HTERT RPE-1 (cell line): Measurements from ENCODE around the gene CTPS1.

ENCODE experiments used
- in situ Hi-C: fragments of 300-500 bp; cut with MboI; formaldehyde crosslinking; loops from 4 replicates; pipeline ENCODE4 v1.14.3; 2020; ENCODE audit warnings: low sequenced_read_pairs

The CTPS1 gene

GRCh38 chr1:40979241-40980067 lies at the start of gene CTPS1:
Gene CTPS1 (plus strand): TSS chr1:40979696. CDS start chr1:40983291, 3,595 bp downstream.
- in situ Hi-C loops, result no loop called here

- in situ Hi-C loops, result no loop called here
These were observed 49.1 kb upstream of the CTPS1 start for GRCh38 chr1:40930174-40930964.

DNA sequence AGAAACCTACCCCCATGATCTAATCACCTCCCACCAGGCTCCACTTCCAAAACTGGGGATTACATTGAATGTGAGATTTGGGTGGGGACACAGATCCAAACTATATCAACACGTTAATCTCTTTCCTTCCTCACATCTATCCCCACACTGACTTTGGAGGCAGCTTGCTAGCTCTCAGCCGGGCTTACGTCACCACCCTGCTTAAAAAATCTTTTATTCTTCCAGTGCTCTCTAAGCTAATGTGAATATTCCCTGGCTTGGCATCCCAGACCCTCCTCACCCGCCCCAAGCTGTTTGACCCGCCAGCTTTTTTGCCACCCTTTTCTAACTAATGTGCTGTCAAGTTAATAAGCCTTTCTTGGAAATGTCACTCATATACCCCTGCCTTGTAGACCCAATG lies 47.9 kb upstream of the CTPS1 start:
- in situ Hi-C loops, result no loop called here

DNA sequence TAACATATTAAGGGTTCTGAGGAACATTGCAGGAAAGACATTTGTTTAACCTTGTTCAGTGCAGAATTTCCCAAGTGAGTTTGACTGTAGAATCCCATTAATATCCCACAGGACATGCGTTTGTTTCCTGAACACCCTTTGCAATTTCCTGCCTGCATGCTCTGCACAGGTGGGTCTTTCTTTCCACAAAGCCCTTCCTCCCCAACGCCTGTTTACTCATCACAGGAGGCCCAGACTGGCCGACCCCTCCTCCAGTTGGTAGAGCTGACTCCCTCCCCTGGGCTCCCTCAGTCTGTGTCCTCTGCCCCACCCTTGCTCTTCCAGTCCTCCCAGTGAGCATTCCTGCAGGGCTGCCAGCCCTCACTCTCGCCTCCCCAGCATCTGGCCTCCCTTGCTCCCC lies 47.5 kb upstream of the CTPS1 start:
- in situ Hi-C loops, result no loop called here

- in situ Hi-C loops, result no loop called here
These were observed 42.6 kb upstream of the CTPS1 start for GRCh38 chr1:40936931-40937339.

DNA sequence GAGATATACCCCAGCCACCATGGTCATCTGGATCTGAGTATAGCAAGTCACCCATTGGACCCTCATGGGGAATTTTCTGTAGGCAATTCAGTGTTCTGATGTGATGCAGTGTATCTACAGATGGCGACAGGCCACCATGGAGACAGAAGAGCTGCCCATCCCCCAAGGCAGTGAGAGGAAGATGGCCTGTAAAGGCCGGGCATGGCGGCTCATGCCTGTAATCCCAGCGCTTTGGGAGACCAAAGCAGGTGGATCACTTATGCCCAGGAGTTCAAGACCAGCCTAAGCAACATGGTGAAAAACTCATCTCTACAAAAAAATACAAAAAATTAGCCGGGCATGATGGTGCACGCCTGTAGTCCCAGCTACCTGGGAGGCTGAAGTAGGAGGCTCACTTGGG lies 41.1 kb upstream of the CTPS1 start:
- in situ Hi-C loops, result no loop called here

DNA sequence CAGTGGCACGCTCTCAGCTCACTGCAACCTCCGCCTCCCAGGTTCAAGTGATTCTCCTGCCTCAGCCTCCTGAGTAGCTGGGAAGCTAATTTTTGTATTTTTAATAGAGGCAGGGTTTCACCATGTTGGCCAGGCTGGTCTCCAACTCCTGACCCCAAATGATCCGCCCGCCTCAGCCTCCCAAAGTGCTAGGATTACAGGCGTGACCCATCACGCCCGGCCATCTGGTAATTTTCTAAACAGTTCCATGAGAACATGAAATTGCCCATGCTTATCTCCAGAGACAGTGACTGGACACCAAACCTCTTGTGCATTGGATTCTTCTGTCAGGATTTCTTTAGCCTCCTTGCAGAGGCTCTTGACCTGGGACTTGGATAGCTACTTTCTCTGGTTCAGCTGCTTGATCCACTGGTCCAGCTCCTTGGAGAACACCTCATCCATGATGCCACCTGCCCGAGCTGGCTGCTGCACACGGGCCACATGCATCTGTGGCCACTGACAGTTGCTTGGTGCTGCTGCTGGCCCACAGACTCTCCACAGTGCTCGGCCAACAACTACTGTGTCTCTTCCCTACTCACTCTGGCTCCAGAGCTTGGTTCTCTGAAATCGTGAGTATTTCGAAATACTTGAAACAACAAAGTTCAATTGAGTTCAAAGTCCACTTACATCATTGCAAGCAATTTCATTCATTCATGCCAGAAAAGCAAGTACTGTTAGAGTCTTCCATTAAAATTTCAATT lies 40.0 kb upstream of the CTPS1 start:
- in situ Hi-C loops, result no loop called here

DNA sequence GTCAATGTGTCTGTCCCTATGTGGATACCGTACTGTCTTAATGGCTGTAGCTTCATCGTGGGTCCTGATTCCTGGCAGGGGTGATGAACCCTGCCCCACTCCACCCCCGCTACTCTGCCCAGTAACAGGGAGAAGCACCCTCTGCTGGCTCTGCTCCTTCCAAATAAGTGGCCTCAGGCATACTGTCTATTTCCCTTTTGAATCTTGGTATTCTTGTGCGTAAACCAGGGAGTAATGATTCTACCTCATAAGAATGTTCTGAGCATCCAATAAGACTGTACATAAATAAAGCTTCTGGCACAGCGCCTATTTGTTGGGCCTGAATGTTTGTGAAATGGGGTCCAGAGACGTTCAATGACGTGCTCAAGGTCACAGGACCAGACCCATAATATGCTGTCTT lies 35.2 kb upstream of the CTPS1 start:
- in situ Hi-C loops, result no loop called here

DNA sequence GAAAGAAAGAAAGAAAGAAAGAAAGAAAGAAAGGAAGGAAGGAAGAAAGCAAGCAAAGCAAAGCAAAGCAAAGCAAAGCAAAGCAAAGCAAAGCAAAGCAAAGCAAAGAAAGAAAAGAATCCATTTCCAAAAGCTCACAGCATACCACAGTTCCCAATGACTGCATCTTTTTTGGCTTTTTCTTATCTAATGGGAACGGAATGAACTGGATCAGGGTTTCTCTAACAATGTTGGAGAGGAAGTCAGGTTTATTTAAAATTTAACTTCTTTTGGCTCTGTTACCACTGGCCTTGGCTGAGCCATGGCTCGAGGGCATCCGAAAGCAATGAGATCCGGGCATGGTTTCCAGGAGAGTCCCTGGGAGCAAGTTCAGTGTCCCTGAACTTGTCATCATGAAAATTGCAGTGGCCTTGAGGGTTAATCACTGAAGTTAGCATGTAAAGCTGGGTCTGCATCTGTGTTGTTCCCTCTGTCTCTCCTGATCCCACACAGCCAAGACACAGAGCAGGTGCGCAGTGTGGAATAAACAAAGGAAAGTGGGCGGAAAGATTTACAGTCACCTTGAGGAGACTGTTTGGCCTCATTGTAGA lies 34.6 kb upstream of the CTPS1 start:
- in situ Hi-C loops, result no loop called here

GRCh38 chr1:40945491-40945973 lies 34.0 kb upstream of the CTPS1 start:
- in situ Hi-C loops, result no loop called here

- in situ Hi-C loops, result no loop called here
These were observed 30.6 kb upstream of the CTPS1 start for GRCh38 chr1:40948741-40949443.

- in situ Hi-C loops, result no loop called here
These were observed 29.9 kb upstream of the CTPS1 start for GRCh38 chr1:40949563-40949962.

DNA sequence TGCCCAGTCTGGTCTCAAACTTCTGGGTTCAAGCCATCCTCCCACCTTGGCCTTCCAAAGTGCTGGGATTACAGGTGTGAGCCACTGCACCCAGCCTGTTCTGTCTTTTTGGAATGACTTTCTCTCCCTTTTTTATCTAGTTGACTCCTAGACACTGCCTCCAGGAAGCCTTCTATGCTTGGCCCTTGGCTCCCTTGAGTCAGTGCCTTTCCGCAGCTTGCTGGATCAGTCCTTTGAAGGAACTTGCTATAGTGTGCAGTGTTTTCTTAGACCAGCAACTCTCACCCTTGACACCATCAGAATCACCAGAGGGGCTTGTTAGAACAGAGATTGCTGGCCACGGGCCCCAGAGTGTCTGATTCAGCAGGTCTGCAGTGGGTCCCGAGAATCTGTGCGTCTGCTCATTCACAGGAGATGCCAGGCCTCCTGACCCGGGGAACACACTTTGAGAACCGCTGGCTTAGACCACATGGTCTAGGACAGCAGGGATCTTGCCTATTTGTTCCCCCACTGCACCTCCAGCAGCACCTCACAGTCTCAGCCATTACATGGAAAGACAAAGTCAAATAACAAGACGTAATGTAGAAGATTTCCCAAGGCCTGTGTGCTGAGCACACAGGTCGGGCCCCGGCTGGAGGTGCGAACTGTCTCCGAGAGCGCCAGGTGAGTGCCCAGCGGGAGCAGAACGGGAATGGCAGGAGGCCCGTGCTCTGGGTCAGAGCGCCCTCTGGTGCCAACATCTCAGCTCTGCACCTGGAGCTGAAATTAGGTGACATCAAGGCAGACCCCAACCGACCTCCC lies 27.4 kb upstream of the CTPS1 start:
- in situ Hi-C loops, result no loop called here

GRCh38 chr1:40952744-40953315 lies 26.7 kb upstream of the CTPS1 start:
- in situ Hi-C loops, result no loop called here

GRCh38 chr1:40954626-40955025 lies 24.9 kb upstream of the CTPS1 start:
- in situ Hi-C loops, result no loop called here

GRCh38 chr1:40955266-40955665 lies 24.2 kb upstream of the CTPS1 start:
- in situ Hi-C loops, result no loop called here

DNA sequence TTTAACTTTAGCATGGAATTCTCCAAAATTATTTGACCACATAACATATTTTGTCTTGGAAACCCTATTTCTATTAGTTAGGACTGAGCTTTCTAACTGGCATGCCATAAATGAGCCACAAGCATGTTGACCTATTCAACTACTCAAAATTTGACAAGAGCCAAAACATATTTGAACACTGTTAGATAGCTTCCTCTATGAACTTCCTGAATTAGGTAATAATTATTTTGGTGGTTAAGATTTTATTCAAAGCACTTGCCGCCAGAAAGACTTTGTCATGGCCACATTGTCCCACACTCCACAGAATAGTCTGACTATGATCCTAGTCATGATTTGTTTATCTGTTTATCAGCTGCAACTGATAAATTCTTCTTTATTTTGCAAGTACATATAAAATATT lies 23.1 kb upstream of the CTPS1 start:
- in situ Hi-C loops, result no loop called here

GRCh38 chr1:40958210-40958609 lies 21.3 kb upstream of the CTPS1 start:
- in situ Hi-C loops, result no loop called here

GRCh38 chr1:40965531-40965930 lies 14.0 kb upstream of the CTPS1 start:
- in situ Hi-C loops, result no loop called here
